Measurements from ENCODE around the gene EVA1A. TPM values are rescaled to one million over a fixed set of nuclear protein-coding genes. Genes with fewer than 3 reads are reported as not detected.

Gene EVA1A
- total RNA-seq, 1 experiment from 2014 or later: 0.68 TPM

- Mint-ChIP-seq H3K9me3 (peaks cover 2 to 3% of the 10 kb centered on the region in 2 experiments; a peak in 1 of 5 replicates), H3K27ac (no peak overlapping the region), H3K36me3 (ENCODE audit: insufficient read depth in 1 of 3, low read depth in 3 of 3) (peaks cover 0 to 5% (median 0%) of the 10 kb centered on the region in 3 experiments; a peak in 1 of 7 replicates), H3K4me3 (no peak overlapping the region), H3K27me3 (ENCODE audit: low read depth) (peaks cover 1% of the 10 kb centered on the region), H3K4me1 (no peaks in the 10 kb centered on the region)
- no peak for DNase-seq
- H2BK120ac ChIP-seq (ENCODE audit: low read depth, low read length, poor library complexity, severe bottlenecking): no peak overlapping the region
- H3K79me2 ChIP-seq (ENCODE audit: insufficient read depth, low read length): no peaks in the 10 kb centered on the region
- no peak overlapping the region for H3K23ac ChIP-seq (ENCODE audit: insufficient read length, low read depth, low read length)
- no peak overlapping the region for H2AK5ac ChIP-seq (ENCODE audit: insufficient read length, low read length)
- no peaks in the 10 kb centered on the region for H3K27me3 ChIP-seq (ENCODE audit: insufficient read depth, low read length)
- no peaks in the 10 kb centered on the region for H3K79me1 ChIP-seq (ENCODE audit: insufficient read depth, low read depth, low read length, poor library complexity, severe bottlenecking)
- H3K4me1 ChIP-seq (ENCODE audit: insufficient read depth, low read length): no peaks in the 10 kb centered on the region
- no peak overlapping the region for H3K56ac ChIP-seq (ENCODE audit: insufficient read length, low read depth, low read length)
- H4K20me1 ChIP-seq (ENCODE audit: control insufficient read depth, insufficient read depth, insufficient read length): no peaks in the 10 kb centered on the region
- H3K9me3 ChIP-seq (ENCODE audit: control insufficient read depth, low read depth, low read length): no peaks in the 10 kb centered on the region
- no peak overlapping the region for H3K18ac ChIP-seq (ENCODE audit: insufficient read length, low read depth, low read length)
- H3K23me2 ChIP-seq (ENCODE audit: insufficient read length, low read depth, low read length, poor library complexity, severe bottlenecking): no peaks in the 10 kb centered on the region
- no peak overlapping the region for H2BK12ac ChIP-seq (ENCODE audit: insufficient read length, low read depth, low read length)
- no peak overlapping the region for H3T11ph ChIP-seq (ENCODE audit: low read length)
- no peak overlapping the region for H2BK15ac ChIP-seq (ENCODE audit: low read depth, low read length)
- H2BK20ac ChIP-seq (ENCODE audit: low read depth, low read length, poor library complexity, severe bottlenecking): no peak overlapping the region
- TF ChIP-seq CTCF (conservative IDR thresholded peaks at IDR 0.05): no peak
- H4K5ac ChIP-seq (ENCODE audit: insufficient read length, low read depth, low read length): no peak overlapping the region
- H3K4ac ChIP-seq (ENCODE audit: low read depth, low read length): no peak overlapping the region
- no peak overlapping the region for H2BK5ac ChIP-seq (ENCODE audit: insufficient read length, low read length)
- no peak overlapping the region for H4K8ac ChIP-seq (replicated peaks; ENCODE audit: insufficient read length, low read depth, low read length)
- H3K4me2 ChIP-seq (ENCODE audit: insufficient read depth, insufficient read length, low read length): no peak overlapping the region
- WGBS (ENCODE audit: extremely low coverage, insufficient read length, low lambda C conversion rate): no CpG with 5 or more reads among the region's 1 CpG
- H3K9ac ChIP-seq (ENCODE audit: extremely low read depth, insufficient read length, low read length): no peak overlapping the region
- H4K91ac ChIP-seq (ENCODE audit: insufficient read length, low read depth, low read length): no peak overlapping the region
- H3K27ac ChIP-seq (ENCODE audit: insufficient read length, low read depth, low read length): no peak overlapping the region
- no peak overlapping the region for H2AFZ ChIP-seq (ENCODE audit: low read length)
- H3K14ac ChIP-seq (ENCODE audit: insufficient read depth, low read length): no peak overlapping the region
Observed at GRCh38 chr2:75577280-75577679, 16.5 kb upstream of the EVA1A start.

Data from H9 (cell line).